Kidney epithelial cell (primary cell): ENCODE measurements around the gene KCNJ4. TPM values are rescaled to one million over a fixed set of nuclear protein-coding genes. Genes with fewer than 3 reads are reported as not detected.

Experiments
- DNase-seq: peaks from one replicate; pipeline ENCODE4 v3.0.0-alpha.2; 2010; ENCODE audit warnings: low read depth
- H3K27me3 ChIP-seq: 2 replicates; pipeline ENCODE4 v1.6.0; 2011; ENCODE audit warnings: low read length; ENCODE audit not compliant: control insufficient read depth, insufficient read depth
- H3K36me3 ChIP-seq: 2 replicates; pipeline ENCODE4 v1.5.1; 2011; ENCODE audit warnings: low read length; ENCODE audit not compliant: control insufficient read depth, insufficient read depth
- H3K4me3 ChIP-seq: 2 replicates; pipeline ENCODE4 v1.5.1; 2011; ENCODE audit warnings: low read depth, mild to moderate bottlenecking, control low read depth, low read length
- CTCF ChIP-seq: IDR thresholded peaks from 2 replicates; pipeline ENCODE4 v1.5.1; 2011; ENCODE audit warnings: mild to moderate bottlenecking, moderate library complexity, low read length, control low read depth, inconsistent platforms; ENCODE audit not compliant: insufficient read depth, poor library complexity, severe bottlenecking
- total RNA-seq: library from RNA; depleted of rRNA; stranded (reverse); fragments of >200 nt; gene quantifications from 2 replicates; pipeline ENCODE4 v1.2.3, GENCODE V29; 2015

KCNJ4 gene
- total RNA-seq, 1 donor from 2014 or later = not detected

- peak; percentile 51 for DNase-seq
- TF ChIP-seq CTCF = no peak
- H3K27me3 ChIP-seq = peaks cover 20% of the 10 kb centered on the region
- no peak overlapping the region for H3K4me3 ChIP-seq
- no peaks in the 10 kb centered on the region for H3K36me3 ChIP-seq
These were observed 11.9 kb downstream of the KCNJ4 start for GRCh38 chr22:38442967-38443627.

DNA sequence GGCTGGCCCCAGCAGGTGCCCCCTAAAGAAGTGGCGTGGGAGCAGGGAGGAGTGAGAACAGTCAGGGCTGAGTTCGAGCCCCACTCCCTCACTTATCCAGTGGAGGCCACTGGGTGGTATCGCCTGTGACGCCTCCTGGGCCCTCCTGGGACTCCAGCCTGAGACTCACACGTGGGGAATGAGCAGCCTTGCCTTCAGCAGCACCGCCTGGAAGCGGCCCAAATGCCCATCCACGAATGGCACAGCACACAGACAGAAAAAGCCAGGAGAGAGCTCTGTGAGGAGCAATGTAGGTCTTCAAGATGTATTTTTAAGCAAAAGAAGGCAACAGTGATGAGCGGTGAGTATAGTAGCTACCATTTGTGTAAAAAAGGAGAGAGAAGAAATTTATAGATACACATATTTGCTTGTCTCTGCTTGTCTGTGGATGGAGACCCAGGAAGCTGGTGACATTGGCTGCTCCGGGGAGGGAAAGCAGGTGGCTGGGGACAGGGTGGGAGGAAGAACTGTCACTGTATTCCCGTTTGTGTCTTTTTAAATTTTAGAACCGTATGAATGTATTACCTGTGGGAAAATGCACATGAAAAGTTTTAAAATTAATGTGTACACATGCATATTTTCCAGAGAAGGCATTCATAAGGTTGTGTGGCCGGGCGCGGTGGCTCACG, 13.2 kb downstream of the KCNJ4 start:
- Histone ChIP-seq H3K36me3 (no peaks in the 10 kb centered on the region), H3K4me3 (no peak overlapping the region), H3K27me3 (peaks cover 23% of the 10 kb centered on the region)
- no peak for TF ChIP-seq CTCF
- DNase-seq = no peak

DNA sequence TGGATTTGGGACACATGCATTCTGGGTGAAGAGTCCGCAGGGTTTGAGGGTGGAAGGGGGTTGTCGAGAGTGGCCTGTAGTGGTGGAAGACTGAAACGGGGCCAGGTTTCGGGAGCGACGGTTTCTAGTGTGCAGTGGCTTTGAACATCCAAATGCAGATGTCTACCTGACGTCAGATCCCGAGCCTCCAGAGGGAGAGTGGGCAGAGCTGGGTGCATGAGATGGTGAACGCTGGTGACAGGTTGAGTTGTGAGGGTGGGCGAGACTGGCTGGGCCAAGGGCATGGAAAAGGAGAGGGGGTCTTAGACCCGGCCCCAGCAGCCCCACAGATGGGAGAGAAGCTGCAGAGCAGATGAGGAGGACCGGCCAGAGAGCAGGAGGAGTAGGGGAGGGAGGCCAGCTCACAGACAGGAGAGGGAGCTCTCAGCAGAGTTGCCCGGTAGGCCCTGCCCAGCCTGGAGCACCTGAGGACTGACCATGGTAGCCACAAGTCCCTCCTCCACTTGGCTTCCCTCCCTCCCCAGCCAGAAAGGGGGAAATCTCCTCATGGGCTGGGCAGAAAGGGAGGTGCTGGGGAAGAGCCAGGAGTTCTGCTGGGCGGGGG, 14.2 kb downstream of the KCNJ4 start:
- DNase-seq = no peak
- Histone ChIP-seq H3K36me3 (no peaks in the 10 kb centered on the region), H3K4me3 (no peak overlapping the region), H3K27me3 (peaks cover 18% of the 10 kb centered on the region)
- no peak for TF ChIP-seq CTCF

DNA sequence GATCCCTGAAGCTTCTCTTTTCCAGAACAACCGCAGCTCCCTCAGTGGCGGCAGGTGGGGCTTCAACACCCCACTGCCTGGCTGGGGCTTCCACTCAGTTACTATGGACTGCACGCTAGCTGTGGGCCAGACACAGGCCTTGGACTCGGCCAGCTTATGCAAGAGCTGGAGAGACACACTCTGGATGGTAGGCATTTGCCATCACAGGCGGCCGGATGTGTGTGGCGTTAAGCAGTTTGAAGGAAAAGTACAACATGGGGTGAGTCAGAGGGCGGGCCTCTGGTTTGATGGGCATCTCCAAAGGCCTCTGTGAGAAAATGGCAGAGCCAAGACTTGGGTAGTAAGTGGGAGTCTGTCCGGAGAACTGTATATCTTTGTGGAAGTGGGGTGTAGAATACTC, 17.6 kb downstream of the KCNJ4 start:
- H3K4me3 ChIP-seq = no peak overlapping the region
- no peak for DNase-seq
- no peak for TF ChIP-seq CTCF
- H3K36me3 ChIP-seq = no peaks in the 10 kb centered on the region
- H3K27me3 ChIP-seq = peaks cover 13% of the 10 kb centered on the region

- no peak for TF ChIP-seq CTCF
- DNase-seq = no peak
- H3K4me3 ChIP-seq = no peak overlapping the region
These were observed 18.2 kb downstream of the KCNJ4 start for GRCh38 chr22:38436629-38437395.

More at GRCh38 chr22:38436629-38437395, 18.2 kb downstream of the KCNJ4 start:
- Histone ChIP-seq H3K27me3 (peaks cover 13% of the 10 kb centered on the region), H3K36me3 (no peaks in the 10 kb centered on the region)
